ENCODE data around the gene KPNA1.
"Not testable (repeated sequence)": the region's sequence is repeated elsewhere in the genome, so short reads cannot be mapped to it uniquely, and the experiment has no call there.

DNA sequence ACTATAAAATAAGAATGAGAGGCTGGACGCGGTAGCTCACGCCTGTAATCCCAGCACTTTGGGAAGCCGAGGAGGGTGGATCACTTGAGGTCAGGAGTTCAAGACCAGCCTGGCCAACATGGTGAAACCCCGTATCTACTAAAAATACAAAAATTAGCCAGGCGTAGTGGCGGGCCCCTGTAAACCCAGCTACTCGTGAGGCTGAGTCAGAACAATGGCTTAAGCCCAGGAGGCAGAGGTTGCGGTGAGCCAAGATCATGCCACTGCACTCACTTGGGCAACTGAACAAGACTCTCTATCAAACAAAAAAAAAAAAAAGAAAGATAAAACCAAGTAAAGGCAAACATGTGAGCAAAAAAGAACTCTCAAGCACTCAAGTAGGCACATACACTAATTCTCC lies 5.8 kb downstream of the KPNA1 start:
- TF ChIP-seq, protein P1, sequence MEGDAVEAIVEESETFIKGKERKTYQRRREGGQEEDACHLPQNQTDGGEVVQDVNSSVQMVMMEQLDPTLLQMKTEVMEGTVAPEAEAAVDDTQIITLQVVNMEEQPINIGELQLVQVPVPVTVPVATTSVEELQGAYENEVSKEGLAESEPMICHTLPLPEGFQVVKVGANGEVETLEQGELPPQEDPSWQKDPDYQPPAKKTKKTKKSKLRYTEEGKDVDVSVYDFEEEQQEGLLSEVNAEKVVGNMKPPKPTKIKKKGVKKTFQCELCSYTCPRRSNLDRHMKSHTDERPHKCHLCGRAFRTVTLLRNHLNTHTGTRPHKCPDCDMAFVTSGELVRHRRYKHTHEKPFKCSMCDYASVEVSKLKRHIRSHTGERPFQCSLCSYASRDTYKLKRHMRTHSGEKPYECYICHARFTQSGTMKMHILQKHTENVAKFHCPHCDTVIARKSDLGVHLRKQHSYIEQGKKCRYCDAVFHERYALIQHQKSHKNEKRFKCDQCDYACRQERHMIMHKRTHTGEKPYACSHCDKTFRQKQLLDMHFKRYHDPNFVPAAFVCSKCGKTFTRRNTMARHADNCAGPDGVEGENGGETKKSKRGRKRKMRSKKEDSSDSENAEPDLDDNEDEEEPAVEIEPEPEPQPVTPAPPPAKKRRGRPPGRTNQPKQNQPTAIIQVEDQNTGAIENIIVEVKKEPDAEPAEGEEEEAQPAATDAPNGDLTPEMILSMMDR (IDR thresholded peaks at IDR 0.05; ENCODE audit: low read depth, low read length), result not testable (repeated sequence)
- not testable (repeated sequence) for TF ChIP-seq EZH2phosphoT487 (IDR thresholded peaks at IDR 0.05; ENCODE audit: low read depth)
